ENCODE data around the gene DVL1. TPM values are rescaled to one million over a fixed set of nuclear protein-coding genes. Genes with fewer than 3 reads are reported as not detected.

The DVL1 gene
- polyA plus RNA-seq, 1 experiment = 8.9 TPM

- DNase-seq (ENCODE audit: low read depth, low spot score) = no peak
- POLR2A ChIA-PET = no interaction called here
- Histone ChIP-seq H3K9me3 (ENCODE audit: control insufficient read depth, insufficient read depth, low read length) (peaks cover 19% of the 10 kb centered on the region; the same call in 1 of the 2 replicates), H3K4me3 (ENCODE audit: low read depth, low read length) (no peak overlapping the region), H3K27me3 (ENCODE audit: control insufficient read depth, insufficient read depth, low read length) (no peaks in the 10 kb centered on the region), H3K27ac (ENCODE audit: low read depth, low read length) (no peak overlapping the region)
- TF ChIP-seq CTCF (IDR thresholded peaks at IDR 0.05; ENCODE audit: low read depth, low read length) = no peak
- CTCF ChIA-PET = no interaction called here
Measured at GRCh38 chr1:1332031-1332755, 17.0 kb downstream of the DVL1 start.

DNA sequence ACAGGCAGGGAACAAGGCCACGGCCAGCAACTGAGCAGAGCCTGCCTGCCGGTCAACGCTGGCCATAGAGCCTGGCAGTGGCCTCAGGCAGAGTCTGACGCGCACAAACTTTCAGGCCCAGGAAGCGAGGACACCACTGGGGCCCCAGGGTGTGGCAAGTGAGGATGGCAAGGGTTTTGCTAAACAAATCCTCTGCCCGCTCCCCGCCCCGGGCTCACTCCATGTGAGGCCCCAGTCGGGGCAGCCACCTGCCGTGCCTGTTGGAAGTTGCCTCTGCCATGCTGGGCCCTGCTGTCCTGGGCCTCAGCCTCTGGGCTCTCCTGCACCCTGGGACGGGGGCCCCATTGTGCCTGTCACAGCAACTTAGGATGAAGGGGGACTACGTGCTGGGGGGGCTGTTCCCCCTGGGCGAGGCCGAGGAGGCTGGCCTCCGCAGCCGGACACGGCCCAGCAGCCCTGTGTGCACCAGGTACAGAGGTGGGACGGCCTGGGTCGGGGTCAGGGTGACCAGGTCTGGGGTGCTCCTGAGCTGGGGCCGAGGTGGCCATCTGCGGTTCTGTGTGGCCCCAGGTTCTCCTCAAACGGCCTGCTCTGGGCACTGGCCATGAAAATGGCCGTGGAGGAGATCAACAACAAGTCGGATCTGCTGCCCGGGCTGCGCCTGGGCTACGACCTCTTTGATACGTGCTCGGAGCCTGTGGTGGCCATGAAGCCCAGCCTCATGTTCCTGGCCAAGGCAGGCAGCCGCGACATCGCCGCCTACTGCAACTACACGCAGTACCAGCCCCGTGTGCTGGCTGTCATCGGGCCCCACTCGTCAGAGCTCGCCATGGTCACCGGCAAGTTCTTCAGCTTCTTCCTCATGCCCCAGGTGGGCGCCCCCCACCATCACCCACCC is 17.9 kb downstream of the DVL1 start, which contains the start of gene TAS1R3:
Gene TAS1R3 (plus strand): TSS at position 213 of the 898 bp plus-strand sequence. CDS start 66 bp downstream, at position 279.
- POLR2A ChIA-PET = no interaction called here
- no peak for DNase-seq (ENCODE audit: low read depth, low spot score)
- TF ChIP-seq CTCF (IDR thresholded peaks at IDR 0.05; ENCODE audit: low read depth, low read length) = no peak
- no peaks in the 10 kb centered on the region for H3K27me3 ChIP-seq (ENCODE audit: control insufficient read depth, insufficient read depth, low read length)
- peaks cover 19% of the 10 kb centered on the region; the same call in 1 of the 2 replicates for H3K9me3 ChIP-seq (ENCODE audit: control insufficient read depth, insufficient read depth, low read length)
- no peak within 1 kb of the TSS for H3K27ac ChIP-seq (ENCODE audit: low read depth, low read length)
- no peak within 1 kb of the TSS for H3K4me3 ChIP-seq (ENCODE audit: low read depth, low read length)
- CTCF ChIA-PET = no interaction called here

GRCh38 chr1:1330366-1331067 is 18.7 kb downstream of the DVL1 start:
- Histone ChIP-seq H3K4me3 (ENCODE audit: low read depth, low read length) (no peak overlapping the region), H3K27me3 (ENCODE audit: control insufficient read depth, insufficient read depth, low read length) (no peaks in the 10 kb centered on the region), H3K27ac (ENCODE audit: low read depth, low read length) (no peak overlapping the region), H3K9me3 (ENCODE audit: control insufficient read depth, insufficient read depth, low read length) (peaks cover 19% of the 10 kb centered on the region; the same call in 1 of the 2 replicates)
- ChIA-PET CTCF (no interaction called here), POLR2A (interaction anchor here (1.0 kb wide), 1 partner anchor 9 kb away, joined by 3 read pairs; no protein-coding TSS in a partner anchor)
- no peak for DNase-seq (ENCODE audit: low read depth, low spot score)
- TF ChIP-seq CTCF (IDR thresholded peaks at IDR 0.05; ENCODE audit: low read depth, low read length) = no peak

- H3K4me3 ChIP-seq (ENCODE audit: low read depth, low read length) = no peak overlapping the region
Measured at GRCh38 chr1:1329304-1330210, 19.7 kb downstream of the DVL1 start.

More at GRCh38 chr1:1329304-1330210, 19.7 kb downstream of the DVL1 start:
- no peak for TF ChIP-seq CTCF (IDR thresholded peaks at IDR 0.05; ENCODE audit: low read depth, low read length)
- Histone ChIP-seq H3K27me3 (ENCODE audit: control insufficient read depth, insufficient read depth, low read length) (no peaks in the 10 kb centered on the region), H3K9me3 (ENCODE audit: control insufficient read depth, insufficient read depth, low read length) (peaks cover 19% of the 10 kb centered on the region; the same call in 1 of the 2 replicates), H3K27ac (ENCODE audit: low read depth, low read length) (no peak overlapping the region)
- CTCF ChIA-PET = no interaction called here
- POLR2A ChIA-PET = interaction anchor here (1.0 kb wide), 1 partner anchor 10 kb away, joined by 3 read pairs; no protein-coding TSS in a partner anchor
- no peak for DNase-seq (ENCODE audit: low read depth, low spot score)

All from AG04450 (cell line).